ENCODE data around the gene ASCL5. TPM values are rescaled to one million over a fixed set of nuclear protein-coding genes. Genes with fewer than 3 reads are reported as not detected.
A peak's percentile ranks its signal among the peaks of the same experiment; 100 is the strongest.

Gene ASCL5
- total and polyA plus RNA-seq, 7 donors, result 0.26 to 0.30 TPM; not detected in 5

DNA sequence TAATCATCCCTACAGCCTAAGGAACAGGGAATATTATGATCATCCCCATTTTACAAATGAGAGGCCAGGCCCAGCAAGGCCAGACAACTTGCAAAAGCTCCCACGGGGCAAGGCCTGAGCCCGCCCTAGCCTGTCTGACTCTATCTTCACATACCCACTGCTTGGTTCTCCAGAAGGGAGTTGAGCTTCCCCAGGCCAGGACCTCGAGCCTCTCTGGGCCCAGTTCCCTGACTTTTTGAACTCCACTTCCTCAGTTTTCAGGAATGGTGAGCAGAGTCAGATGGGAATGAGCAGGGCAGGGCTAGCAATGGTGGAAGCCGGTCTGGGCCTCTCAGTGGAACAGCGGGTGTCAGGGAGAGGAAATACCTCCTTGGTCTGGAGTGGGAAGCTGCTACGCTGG lies 54.1 kb downstream of the ASCL5 start:
- 67 to 73% (median 71%) methylated on average over 6 of the region's 6 CpGs for WGBS, 3 donors
- H3K36me3 ChIP-seq (ENCODE audit: insufficient read depth in 1 of 2, low read depth in 1 of 2), result peaks cover 0 to 100% of the 10 kb centered on the region in 2 donors
- ATAC-seq (peak in 1 of 4 donors; percentile 6), DNase-seq (no peak)
- no peaks in the 10 kb centered on the region for H3K27me3 ChIP-seq (ENCODE audit: insufficient read depth in 3 of 3, low read length in 2 of 3)
- TF ChIP-seq CTCF (IDR thresholded peaks at IDR 0.05), result no peak
- no peaks in the 10 kb centered on the region for H3K9me3 ChIP-seq
- H3K4me3 ChIP-seq, result no peak overlapping the region
- no peak overlapping the region for H3K27ac ChIP-seq
- no peaks in the 10 kb centered on the region for H3K4me1 ChIP-seq
- intact Hi-C loops (cut with DNase I), result no loop called here

- H3K27me3 ChIP-seq (ENCODE audit: insufficient read depth in 3 of 3, low read length in 2 of 3), result no peaks in the 10 kb centered on the region
- no peak for TF ChIP-seq CTCF (IDR thresholded peaks at IDR 0.05)
- WGBS, 3 donors, result 48 to 65% (median 54%) methylated on average over 5 of the region's 5 CpGs
- ATAC-seq (peak in 1 of 4 donors; percentile 58), DNase-seq (no peak)
- no peak overlapping the region for H3K4me3 ChIP-seq
- no peaks in the 10 kb centered on the region for H3K9me3 ChIP-seq
- H3K4me1 ChIP-seq, result no peaks in the 10 kb centered on the region
- intact Hi-C loops (cut with DNase I), result no loop called here
- peaks cover 0 to 100% of the 10 kb centered on the region in 2 donors for H3K36me3 ChIP-seq (ENCODE audit: insufficient read depth in 1 of 2, low read depth in 1 of 2)
- H3K27ac ChIP-seq, result no peak overlapping the region
These were observed 54.8 kb downstream of the ASCL5 start for GRCh38 chr1:201072149-201072548.

DNA sequence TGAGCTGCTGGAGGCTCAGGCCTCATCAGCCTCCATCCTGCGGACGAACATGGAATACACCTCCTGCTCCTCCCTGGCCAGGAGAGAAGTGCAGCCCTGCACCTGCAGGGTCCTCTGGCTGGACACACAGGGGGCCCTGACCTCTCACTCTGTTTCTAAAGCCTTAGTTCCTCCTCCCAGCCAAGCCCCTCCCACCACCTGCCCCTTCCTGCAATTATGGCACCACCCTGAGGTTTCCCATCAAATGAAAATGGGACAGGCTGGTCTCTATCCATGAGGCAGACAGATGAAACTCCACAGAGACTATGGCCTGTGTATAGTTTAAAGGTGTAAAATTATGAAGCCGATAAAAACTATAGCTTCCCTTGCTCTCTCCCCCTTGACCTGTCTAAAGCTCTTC lies 57.3 kb downstream of the ASCL5 start:
- intact Hi-C loops (cut with DNase I), result no loop called here
- WGBS, 3 donors, result 89 to 93% (median 92%) methylated on average over 3 of the region's 3 CpGs
- peaks cover 0 to 100% of the 10 kb centered on the region in 2 donors for H3K36me3 ChIP-seq (ENCODE audit: insufficient read depth in 1 of 2, low read depth in 1 of 2)
- DNase-seq (no peak), ATAC-seq (no peak)
- no peaks in the 10 kb centered on the region for H3K27me3 ChIP-seq (ENCODE audit: insufficient read depth in 3 of 3, low read length in 2 of 3)
- H3K4me3 ChIP-seq, result no peak overlapping the region
- no peak overlapping the region for H3K27ac ChIP-seq
- no peaks in the 10 kb centered on the region for H3K9me3 ChIP-seq
- no peaks in the 10 kb centered on the region for H3K4me1 ChIP-seq
- TF ChIP-seq CTCF (IDR thresholded peaks at IDR 0.05), result no peak

- Histone ChIP-seq H3K4me3 (no peak overlapping the region), H3K4me1 (no peaks in the 10 kb centered on the region), H3K9me3 (no peaks in the 10 kb centered on the region), H3K27me3 (ENCODE audit: insufficient read depth in 3 of 3, low read length in 2 of 3) (no peaks in the 10 kb centered on the region), H3K36me3 (ENCODE audit: insufficient read depth in 1 of 2, low read depth in 1 of 2) (peaks cover 0 to 100% of the 10 kb centered on the region in 2 donors), H3K27ac (no peak overlapping the region)
- TF ChIP-seq CTCF (IDR thresholded peaks at IDR 0.05), result no peak
- 54 to 68% (median 64%) methylated on average over 4 of the region's 4 CpGs for WGBS, 3 donors
- DNase-seq (no peak), ATAC-seq (no peak)
- intact Hi-C loops (cut with DNase I), result no loop called here
These were observed 58.0 kb downstream of the ASCL5 start for GRCh38 chr1:201068976-201069375.

GRCh38 chr1:201066986-201067385 lies 60.0 kb downstream of the ASCL5 start:
- no peak overlapping the region for H3K27ac ChIP-seq
- no peaks in the 10 kb centered on the region for H3K27me3 ChIP-seq (ENCODE audit: insufficient read depth in 3 of 3, low read length in 2 of 3)
- WGBS, 3 donors, result 69 to 74% (median 70%) methylated on average over 4 of the region's 4 CpGs
- no peaks in the 10 kb centered on the region for H3K9me3 ChIP-seq
- ATAC-seq (no peak), DNase-seq (peak in 1 of 2 donors; percentile 9)
- no peaks in the 10 kb centered on the region for H3K4me1 ChIP-seq
- TF ChIP-seq CTCF (IDR thresholded peaks at IDR 0.05), result no peak
- H3K36me3 ChIP-seq (ENCODE audit: insufficient read depth in 1 of 2, low read depth in 1 of 2), result peaks cover 0 to 98% of the 10 kb centered on the region in 2 donors
- H3K4me3 ChIP-seq, result no peak overlapping the region
- intact Hi-C loops (cut with DNase I), result no loop called here
